ENCODE measurements around the gene CHGA. TPM values are rescaled to one million over a fixed set of nuclear protein-coding genes. Genes with fewer than 3 reads are reported as not detected.

Gene CHGA
- total and polyA plus RNA-seq, 2 of the 13 experiments (the other 11 are each of a cell fraction or from before 2014, with no cell fraction given) = not detected

GRCh38 chr14:92953526-92953925 is 30.6 kb downstream of the CHGA start:
- H3K27ac ChIP-seq (ENCODE audit: extremely low read length, insufficient read depth, low read length) = no peak overlapping the region
- CTCF ChIA-PET (ENCODE audit: low intra/inter-chr PET ratio, low total read pairs) = interaction anchor here (1.3 to 1.6 kb wide), 2 partner anchors 186 to 207 kb away, joined by 3 to 4 read pairs; no protein-coding TSS in a partner anchor
- POLR2A ChIA-PET = no interaction called here
- BruUV-seq (replicated peaks) = no TSS peak
- H3K4me2 ChIP-seq (ENCODE audit: low read depth, low read length) = no peak overlapping the region
- no peaks in the 10 kb centered on the region for H3K4me1 ChIP-seq (ENCODE audit: insufficient read depth, low read length)
- ATAC-seq (no peak), DNase-seq (ENCODE audit: low spot score) (no peak), FAIRE-seq (no peak)
- H3K79me2 ChIP-seq (ENCODE audit: insufficient read depth, low read length) = no peaks in the 10 kb centered on the region
- 97% methylated on average over 5 of the region's 6 CpGs for WGBS (ENCODE audit: low lambda C conversion rate)
- no peaks in the 10 kb centered on the region for H3K9me3 ChIP-seq (ENCODE audit: low read length)
- no peaks in the 10 kb centered on the region; a peak in 1 of 5 replicates for H3K27me3 ChIP-seq (ENCODE audit: control insufficient read depth in 1 of 2, insufficient read depth in 2 of 2, low read length in 2 of 2)
- in situ Hi-C loops (cut with HindIII; ENCODE audit: extremely low pct_ligation_motif_present, low pct_unique_long_range_greater_than_20kb) = loop anchor here (5.0 to 10.0 kb wide), 2 partner anchors 161 to 184 kb away; partner anchors contain the start of gene ITPK1
- peaks cover 7 to 27% of the 10 kb centered on the region in 2 experiments; a peak in 2 of 5 replicates for H3K36me3 ChIP-seq (replicated peaks in 1 of 2; ENCODE audit: control insufficient read depth in 1 of 2, insufficient read depth in 2 of 2, low read length in 2 of 2)
- H4K20me1 ChIP-seq (ENCODE audit: insufficient read depth, low read length) = no peaks in the 10 kb centered on the region
- no peak overlapping the region for H3K9ac ChIP-seq (ENCODE audit: insufficient read depth, low read depth, low read length)
- no peak overlapping the region for H3K4me3 ChIP-seq (replicated peaks in 1 of 3; ENCODE audit: insufficient read depth in 1 of 3, low read depth in 2 of 3, low read length in 3 of 3)
- H2AFZ ChIP-seq (ENCODE audit: low read length) = no peak overlapping the region
- intact Hi-C loops (cut with micrococcal nuclease; ENCODE audit: unreplicated experiment) = no loop called here
- TF ChIP-seq, protein P1, sequence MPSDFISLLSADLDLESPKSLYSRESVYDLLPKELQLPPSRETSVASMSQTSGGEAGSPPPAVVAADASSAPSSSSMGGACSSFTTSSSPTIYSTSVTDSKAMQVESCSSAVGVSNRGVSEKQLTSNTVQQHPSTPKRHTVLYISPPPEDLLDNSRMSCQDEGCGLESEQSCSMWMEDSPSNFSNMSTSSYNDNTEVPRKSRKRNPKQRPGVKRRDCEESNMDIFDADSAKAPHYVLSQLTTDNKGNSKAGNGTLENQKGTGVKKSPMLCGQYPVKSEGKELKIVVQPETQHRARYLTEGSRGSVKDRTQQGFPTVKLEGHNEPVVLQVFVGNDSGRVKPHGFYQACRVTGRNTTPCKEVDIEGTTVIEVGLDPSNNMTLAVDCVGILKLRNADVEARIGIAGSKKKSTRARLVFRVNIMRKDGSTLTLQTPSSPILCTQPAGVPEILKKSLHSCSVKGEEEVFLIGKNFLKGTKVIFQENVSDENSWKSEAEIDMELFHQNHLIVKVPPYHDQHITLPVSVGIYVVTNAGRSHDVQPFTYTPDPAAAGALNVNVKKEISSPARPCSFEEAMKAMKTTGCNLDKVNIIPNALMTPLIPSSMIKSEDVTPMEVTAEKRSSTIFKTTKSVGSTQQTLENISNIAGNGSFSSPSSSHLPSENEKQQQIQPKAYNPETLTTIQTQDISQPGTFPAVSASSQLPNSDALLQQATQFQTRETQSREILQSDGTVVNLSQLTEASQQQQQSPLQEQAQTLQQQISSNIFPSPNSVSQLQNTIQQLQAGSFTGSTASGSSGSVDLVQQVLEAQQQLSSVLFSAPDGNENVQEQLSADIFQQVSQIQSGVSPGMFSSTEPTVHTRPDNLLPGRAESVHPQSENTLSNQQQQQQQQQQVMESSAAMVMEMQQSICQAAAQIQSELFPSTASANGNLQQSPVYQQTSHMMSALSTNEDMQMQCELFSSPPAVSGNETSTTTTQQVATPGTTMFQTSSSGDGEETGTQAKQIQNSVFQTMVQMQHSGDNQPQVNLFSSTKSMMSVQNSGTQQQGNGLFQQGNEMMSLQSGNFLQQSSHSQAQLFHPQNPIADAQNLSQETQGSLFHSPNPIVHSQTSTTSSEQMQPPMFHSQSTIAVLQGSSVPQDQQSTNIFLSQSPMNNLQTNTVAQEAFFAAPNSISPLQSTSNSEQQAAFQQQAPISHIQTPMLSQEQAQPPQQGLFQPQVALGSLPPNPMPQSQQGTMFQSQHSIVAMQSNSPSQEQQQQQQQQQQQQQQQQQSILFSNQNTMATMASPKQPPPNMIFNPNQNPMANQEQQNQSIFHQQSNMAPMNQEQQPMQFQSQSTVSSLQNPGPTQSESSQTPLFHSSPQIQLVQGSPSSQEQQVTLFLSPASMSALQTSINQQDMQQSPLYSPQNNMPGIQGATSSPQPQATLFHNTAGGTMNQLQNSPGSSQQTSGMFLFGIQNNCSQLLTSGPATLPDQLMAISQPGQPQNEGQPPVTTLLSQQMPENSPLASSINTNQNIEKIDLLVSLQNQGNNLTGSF (CRISPR knock-in tag; IDR thresholded peaks at IDR 0.05) = no peak
- no peak for TF ChIP-seq TEAD3 (CRISPR knock-in tag; optimal IDR thresholded peaks at IDR 0.05; ENCODE audit: borderline replicate concordance)
- no peak for TF ChIP-seq ZNF318 (CRISPR knock-in tag; IDR thresholded peaks at IDR 0.05)
- TF ChIP-seq NR1H2 (CRISPR knock-in tag; IDR thresholded peaks at IDR 0.05; ENCODE audit: borderline replicate concordance, low read depth) = no peak
- no peak for TF ChIP-seq ZNF333 (CRISPR knock-in tag; IDR thresholded peaks at IDR 0.05; ENCODE audit: borderline replicate concordance)
- TF ChIP-seq ZSCAN21 (CRISPR knock-in tag; IDR thresholded peaks at IDR 0.05; ENCODE audit: borderline replicate concordance) = no peak
- TF ChIP-seq SAFB2 (CRISPR knock-in tag; IDR thresholded peaks at IDR 0.05; ENCODE audit: borderline replicate concordance, low read depth) = no peak
- TF ChIP-seq ZNF430 (CRISPR knock-in tag; IDR thresholded peaks at IDR 0.05) = no peak
- TF ChIP-seq TMF1 (CRISPR knock-in tag; IDR thresholded peaks at IDR 0.05; ENCODE audit: low read depth) = no peak
